H54 (cell line): Measurements from ENCODE around the gene GAL.

Experiments used
- DNase-seq: peaks from one replicate; pipeline ENCODE4 v3.0.0; 2011; ENCODE audit warnings: low spot score, mixed read lengths; ENCODE audit not compliant: insufficient read length
- FAIRE-seq: peaks from 3 replicates; lab custom pipeline; 2011; peaks lifted over from hg19 to GRCh38; lab: Jason Lieb, UNC
- POLR2A ChIP-seq: IDR thresholded peaks from 2 replicates; pipeline ENCODE4 v1.6.1; 2011; ENCODE audit warnings: low read depth, mild to moderate bottlenecking, low read length

Gene GAL

GRCh38 chr11:68653486-68654430, 30.6 kb upstream of the GAL start:
- FAIRE-seq (no peak), DNase-seq (no peak)
- TF ChIP-seq POLR2A: no peak

GRCh38 chr11:68654978-68655377, 29.4 kb upstream of the GAL start:
- DNase-seq (no peak), FAIRE-seq (no peak)
- no peak for TF ChIP-seq POLR2A

- DNase-seq: no peak
- no peak for FAIRE-seq
- TF ChIP-seq POLR2A: no peak
These were observed 28.9 kb upstream of the GAL start for GRCh38 chr11:68655406-68655805.

- DNase-seq: no peak
- TF ChIP-seq POLR2A: no peak
- no peak for FAIRE-seq
These were observed 28.5 kb upstream of the GAL start for GRCh38 chr11:68655806-68656205.

GRCh38 chr11:68657021-68657780, 27.1 kb upstream of the GAL start:
- no peak for TF ChIP-seq POLR2A
- FAIRE-seq (no peak), DNase-seq (no peak)

- no peak for TF ChIP-seq POLR2A
- FAIRE-seq: no peak
These were observed 26.2 kb upstream of the GAL start for GRCh38 chr11:68658097-68658496.

GRCh38 chr11:68658661-68659060, 25.7 kb upstream of the GAL start:
- FAIRE-seq (no peak), DNase-seq (no peak)
- no peak for TF ChIP-seq POLR2A

More at GRCh38 chr11:68658097-68658496, 26.2 kb upstream of the GAL start:
- DNase-seq: no peak

- FAIRE-seq: peak; percentile 27
- no peak for TF ChIP-seq POLR2A
- DNase-seq: peak; percentile 95
These were observed 25.0 kb upstream of the GAL start for GRCh38 chr11:68659158-68659921.

- DNase-seq: no peak
- no peak for FAIRE-seq
- TF ChIP-seq POLR2A: no peak
These were observed 24.1 kb upstream of the GAL start for GRCh38 chr11:68660066-68660810.

- FAIRE-seq (no peak), DNase-seq (no peak)
- TF ChIP-seq POLR2A: no peak
These were observed 23.3 kb upstream of the GAL start for GRCh38 chr11:68661014-68661413.

GRCh38 chr11:68661697-68662603, 22.4 kb upstream of the GAL start:
- DNase-seq (no peak), FAIRE-seq (no peak)
- TF ChIP-seq POLR2A: no peak

- FAIRE-seq (no peak), DNase-seq (no peak)
- TF ChIP-seq POLR2A: no peak
These were observed 20.8 kb upstream of the GAL start for GRCh38 chr11:68663482-68664010.
